Measurements from ENCODE around the gene YIPF3.
"Not testable (repeated sequence)": the region's sequence is repeated elsewhere in the genome, so short reads cannot be mapped to it uniquely, and the experiment has no call there.

Gene YIPF3

DNA sequence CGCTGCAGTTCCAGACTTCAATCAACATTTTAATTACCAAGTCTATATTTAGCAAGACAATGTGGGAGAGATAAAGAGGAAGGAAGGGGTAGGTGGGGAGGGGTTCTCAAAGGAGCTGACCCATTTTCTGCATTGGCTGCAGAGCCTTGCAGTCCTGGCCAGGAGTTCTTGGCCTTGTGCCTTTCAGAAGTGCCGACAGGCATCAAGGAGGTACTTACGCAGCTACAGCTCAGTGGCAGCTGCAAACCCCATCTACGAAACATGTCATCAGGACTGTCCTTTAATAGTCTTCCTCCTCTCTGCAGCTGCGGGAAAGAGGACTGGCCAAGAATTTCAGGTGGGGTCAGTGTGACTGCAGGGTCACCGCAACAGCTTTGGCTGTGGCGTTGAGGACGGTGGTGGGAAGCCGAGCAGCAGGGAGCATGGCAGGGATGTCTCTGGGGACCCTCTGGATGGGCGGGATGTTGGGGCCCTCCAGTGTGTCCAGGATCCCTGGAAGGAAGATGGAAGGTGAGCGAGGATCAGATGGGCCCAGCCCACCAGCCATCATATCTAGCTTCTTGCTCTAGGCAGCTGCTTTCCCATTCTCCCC, 4.8 kb downstream of the YIPF3 start:
- DNase-seq (ENCODE audit: low read depth, low spot score): no peak
- H3K4me3 ChIP-seq (ENCODE audit: low read length): no peak overlapping the region

DNA sequence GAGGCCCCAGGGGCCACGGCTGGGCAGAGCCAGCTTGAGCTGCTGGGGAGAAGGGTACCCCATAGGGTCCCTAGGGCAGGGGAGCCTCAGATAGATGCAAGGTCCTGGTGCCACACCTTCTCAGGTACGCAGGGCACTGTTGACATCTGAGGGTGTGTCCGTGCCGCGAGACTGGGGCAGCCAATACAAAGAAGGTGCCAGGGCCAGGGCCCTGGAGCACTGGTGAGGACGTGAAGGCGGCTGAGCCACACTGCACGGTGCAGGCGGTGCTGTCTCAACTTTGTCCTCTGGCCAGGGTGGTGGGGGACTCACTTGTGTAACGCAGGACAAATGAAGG, 5.9 kb downstream of the YIPF3 start:
- DNase-seq (ENCODE audit: low read depth, low spot score): no peak
- H3K4me3 ChIP-seq (ENCODE audit: low read length): no peak overlapping the region

DNA sequence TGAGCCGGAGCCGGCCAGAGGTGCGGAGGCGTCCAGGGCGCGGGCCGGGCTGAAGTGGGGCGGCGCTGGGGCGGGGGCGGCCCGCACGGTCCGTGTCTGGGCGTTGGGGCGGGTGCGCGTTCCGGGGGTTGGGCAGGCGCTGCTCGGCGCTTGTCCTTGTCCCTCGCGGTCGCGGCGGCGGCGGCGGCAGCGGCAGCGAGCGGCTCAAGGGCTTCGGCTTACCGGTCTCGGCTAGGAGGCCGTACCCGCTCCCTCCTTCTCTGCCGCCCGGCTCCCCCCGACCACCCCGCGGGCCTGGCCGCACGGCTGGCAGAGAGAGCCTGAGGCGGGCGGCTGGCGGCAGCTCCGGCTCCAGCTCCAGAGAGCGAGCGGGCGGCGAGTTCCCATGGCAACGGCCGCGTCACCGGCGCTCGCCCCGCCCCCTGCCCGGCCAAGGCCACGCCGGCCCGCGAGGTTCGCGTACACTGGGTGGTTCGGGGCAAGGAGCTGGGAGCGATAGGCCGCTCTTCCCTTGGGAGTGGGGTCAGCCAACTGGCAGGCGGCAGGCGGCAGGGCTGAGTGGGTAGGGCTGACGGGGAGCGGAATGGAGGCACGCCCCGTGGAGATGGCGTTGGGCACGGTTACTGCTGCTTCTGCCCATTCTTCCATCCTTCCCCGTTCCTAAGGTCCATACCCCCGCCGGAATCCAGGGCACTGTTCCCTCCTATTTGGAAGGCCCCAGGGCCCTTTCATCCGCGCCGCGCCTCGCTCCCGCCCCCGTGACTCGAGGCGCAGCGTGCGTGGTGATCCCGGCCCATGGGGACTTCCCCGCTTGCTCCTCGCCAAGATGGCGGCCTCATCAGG, 6.5 kb downstream of the YIPF3 start, which contains the start of gene LRRC73:
LRRC73 (minus strand) TSS at position 363 of the 843 bp plus-strand sequence. CDS start 561 bp downstream, outside the sequence.
- no peak for DNase-seq (ENCODE audit: low read depth, low spot score)
- no peak within 1 kb of the TSS for H3K4me3 ChIP-seq (ENCODE audit: low read length)

DNA sequence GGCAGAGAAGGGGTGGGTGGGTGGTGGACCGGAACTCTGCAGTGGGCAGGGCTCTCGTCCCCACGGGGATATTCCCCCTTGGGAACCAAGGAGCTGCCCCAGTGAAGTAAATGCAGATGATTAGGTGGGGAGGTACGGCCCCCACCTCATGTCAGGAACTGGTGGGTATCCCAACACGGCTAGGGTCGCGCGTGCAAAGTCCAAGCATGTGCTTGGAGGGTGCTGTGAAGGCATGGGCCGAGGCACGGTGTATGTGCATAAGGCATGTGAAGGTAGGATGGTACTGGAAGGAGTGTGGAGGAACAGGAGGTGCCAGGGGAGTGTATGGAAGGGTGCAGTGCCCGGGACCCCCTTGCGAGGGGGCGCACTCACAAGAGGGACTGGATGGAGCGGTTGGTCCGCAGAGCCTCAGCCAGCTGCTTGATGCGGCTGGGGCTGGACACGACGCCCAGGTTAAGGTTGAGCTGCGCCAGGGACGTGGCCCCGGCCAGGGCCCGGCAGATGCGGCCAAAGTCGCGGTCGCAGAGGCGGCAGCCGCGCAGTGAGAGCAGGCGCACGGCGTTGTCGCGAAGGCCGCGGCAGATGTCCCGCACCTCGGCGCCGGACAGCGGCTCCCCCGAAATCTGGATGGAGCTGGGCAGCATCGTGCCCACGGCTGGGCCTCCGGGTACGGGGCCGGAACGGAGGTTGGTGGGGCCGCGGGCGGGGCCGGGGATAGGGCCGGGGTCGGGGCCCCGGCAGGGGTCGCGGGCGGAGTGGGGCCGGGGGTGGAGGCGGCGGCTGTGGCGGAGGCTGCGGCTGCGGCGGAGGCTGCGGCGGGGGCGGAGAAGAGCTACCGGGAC, 7.4 kb downstream of the YIPF3 start:
- DNase-seq (ENCODE audit: low read depth, low spot score): no peak
- H3K4me3 ChIP-seq (ENCODE audit: low read length): no peak overlapping the region

DNA sequence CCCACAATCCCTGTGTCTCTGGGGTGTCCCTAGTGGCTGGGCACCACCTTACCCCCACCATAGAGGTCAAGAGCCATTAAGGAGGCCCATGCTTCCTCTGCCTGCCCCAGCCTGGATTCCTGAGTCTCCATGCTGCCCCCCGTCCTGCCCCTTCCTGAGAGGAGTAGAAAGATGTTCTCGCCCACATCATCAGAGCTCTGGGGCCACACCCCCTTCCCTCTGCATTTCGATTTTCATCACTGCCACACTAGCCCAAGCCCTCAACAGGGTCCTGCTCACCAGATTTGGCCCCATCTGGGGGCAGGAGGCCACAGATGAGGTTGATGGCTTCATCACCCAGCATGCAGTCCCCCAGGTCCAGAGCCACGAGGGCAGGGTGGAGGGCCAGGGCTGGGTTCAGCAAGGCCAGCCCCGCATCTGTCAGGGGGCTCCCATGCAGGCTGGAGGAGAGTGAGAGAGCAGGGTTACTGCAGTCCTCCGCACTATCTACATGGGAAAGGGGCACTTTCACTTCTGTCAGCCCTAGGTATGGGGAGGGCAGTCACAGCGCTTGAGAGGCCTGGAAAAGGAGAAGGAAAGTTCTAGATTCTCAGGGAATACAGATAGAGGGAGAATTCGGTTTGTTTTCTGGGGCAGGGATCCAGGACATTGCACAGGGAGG, 8.1 kb downstream of the YIPF3 start:
- no peak for DNase-seq (ENCODE audit: low read depth, low spot score)

DNA sequence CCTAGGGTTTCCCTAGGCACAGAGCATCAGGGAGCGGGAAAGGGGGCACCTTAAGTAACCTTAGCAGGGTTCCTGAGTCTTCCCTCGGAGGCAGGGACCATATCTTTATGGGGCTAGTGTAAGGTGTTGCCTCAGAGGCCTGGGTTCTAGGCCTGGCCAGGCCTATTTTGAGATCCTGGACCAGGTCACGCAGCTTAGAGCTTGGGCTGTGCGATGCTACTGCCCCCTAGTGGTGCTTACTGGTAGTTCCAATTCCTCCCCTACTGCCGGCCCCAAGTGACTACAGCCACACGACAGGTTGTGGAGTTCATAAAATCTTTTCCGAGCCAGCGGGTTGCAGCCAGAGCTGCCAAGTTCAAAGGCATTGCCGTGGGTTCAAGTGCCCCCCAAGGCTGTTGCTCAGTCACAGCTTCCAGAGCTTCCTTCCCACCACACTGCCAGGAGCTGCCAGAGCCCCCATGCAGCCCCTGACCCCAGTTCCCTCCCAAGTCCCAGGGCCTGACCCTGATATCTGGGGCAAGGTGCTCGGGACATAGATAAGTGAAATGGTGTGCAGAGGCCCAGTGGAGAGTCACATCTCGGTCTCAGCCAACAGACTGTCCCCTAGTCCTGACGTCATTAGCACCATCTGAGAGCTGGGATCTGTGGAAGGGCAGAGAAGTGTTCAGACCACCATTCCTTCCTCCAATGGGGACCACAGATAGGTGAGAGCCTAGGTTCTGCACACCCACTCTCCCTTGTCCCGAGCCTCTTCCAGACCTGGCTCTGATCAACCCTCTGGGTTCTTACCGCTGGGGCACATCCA, 9.9 kb downstream of the YIPF3 start:
- H3K4me3 ChIP-seq (ENCODE audit: low read length): no peak overlapping the region
- peak; percentile 73 for DNase-seq (ENCODE audit: low read depth, low spot score)

More for the DNA sequence above, 8.1 kb downstream of the YIPF3 start:
- H3K4me3 ChIP-seq (ENCODE audit: low read length): no peak overlapping the region

DNA sequence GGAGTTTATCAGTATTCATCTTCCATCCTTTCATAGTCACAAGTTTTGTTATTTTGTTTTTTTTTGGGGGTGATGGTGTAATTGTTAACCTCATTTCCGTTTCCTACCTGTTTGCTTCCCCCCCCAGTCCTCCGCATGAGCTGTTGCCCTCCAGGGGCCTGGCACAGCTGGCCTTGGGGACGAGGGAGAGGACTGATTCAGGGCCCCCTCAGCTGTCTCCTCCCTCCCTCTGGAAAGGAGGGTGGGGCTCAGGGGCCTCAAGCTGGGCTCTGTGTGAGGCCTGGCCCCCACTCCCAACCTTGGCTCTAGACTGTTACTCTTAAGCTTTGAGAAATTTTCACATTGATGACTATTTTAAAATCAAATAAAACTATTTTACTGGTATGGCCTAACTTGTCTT, 10.6 kb downstream of the YIPF3 start:
- no peak overlapping the region for H3K4me3 ChIP-seq (ENCODE audit: low read length)
- no peak for DNase-seq (ENCODE audit: low read depth, low spot score)

DNA sequence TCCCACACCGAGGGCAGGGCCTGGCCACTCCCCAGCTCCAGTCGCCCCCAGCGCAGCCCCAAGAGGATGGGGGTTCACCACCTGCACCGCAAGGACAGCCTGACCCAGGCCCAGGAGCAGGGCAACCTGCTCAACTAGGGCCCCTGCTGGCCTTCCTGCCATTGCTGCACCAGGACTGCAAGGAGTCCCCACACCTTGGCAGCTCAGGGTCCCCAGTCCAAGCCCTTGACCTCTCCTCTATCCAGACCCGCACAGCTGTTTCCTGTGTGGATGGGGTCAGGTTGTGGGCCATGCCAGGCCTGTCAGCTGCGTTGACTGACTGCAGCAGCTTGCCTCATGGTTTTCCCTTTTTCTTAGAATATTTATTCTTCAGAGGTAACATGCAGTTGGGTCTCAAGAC, 11.0 kb downstream of the YIPF3 start:
- no peak for DNase-seq (ENCODE audit: low read depth, low spot score)

DNA sequence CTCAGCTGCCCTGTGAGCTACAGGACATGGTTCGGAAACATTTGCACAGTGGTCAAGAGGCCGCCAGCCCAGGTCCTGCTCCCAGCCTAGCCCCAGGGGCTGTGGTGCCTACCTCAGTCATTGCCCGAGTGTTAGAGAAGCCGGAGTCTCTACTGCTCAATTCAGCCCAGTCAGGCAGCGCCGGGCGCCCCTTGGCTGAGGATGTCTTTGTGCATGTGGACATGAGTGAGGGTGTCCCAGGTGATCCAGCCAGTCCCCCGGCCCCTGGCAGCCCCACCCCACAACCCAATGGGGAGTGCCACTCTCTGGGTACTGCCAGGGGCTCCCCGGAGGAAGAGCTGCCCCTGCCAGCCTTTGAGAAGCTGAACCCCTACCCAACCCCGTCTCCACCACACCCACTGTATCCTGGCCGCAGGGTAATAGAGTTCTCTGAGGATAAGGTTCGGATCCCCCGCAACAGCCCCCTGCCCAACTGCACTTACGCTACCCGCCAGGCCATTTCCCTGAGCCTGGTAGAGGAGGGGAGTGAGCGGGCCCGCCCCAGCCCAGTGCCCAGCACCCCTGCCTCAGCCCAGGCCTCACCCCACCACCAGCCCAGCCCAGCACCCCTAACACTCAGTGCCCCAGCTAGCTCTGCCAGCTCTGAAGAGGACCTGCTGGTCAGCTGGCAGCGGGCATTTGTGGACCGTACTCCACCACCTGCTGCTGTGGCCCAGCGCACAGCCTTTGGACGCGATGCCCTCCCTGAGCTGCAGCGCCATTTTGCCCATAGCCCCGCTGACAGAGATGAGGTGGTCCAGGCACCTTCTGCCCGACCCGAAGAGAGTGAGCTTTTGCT, 11.8 kb downstream of the YIPF3 start:
- H3K4me3 ChIP-seq (ENCODE audit: low read length): no peak overlapping the region
- no peak for DNase-seq (ENCODE audit: low read depth, low spot score)

More for the DNA sequence above, 11.0 kb downstream of the YIPF3 start:
- no peak overlapping the region for H3K4me3 ChIP-seq (ENCODE audit: low read length)

DNA sequence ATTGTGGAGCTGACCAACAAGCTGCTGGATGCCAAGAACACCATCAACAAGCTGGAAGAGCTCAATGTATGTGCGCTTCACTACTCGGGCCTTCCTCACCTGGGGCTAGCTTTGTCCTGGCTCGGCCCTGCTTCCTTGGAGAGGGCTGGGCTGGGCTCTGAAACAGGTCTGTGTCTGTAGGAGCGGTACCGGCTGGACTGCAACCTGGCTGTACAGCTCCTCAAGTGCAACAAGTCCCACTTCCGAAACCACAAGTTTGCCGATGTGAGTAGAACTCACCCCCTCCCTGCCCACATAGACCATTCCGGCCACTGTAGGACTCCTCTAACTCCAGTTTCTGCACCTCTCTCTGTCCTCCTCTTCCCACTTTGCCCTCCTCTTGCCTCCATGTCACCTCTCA, 13.3 kb downstream of the YIPF3 start:
- no peak overlapping the region for H3K4me3 ChIP-seq (ENCODE audit: low read length)

DNA sequence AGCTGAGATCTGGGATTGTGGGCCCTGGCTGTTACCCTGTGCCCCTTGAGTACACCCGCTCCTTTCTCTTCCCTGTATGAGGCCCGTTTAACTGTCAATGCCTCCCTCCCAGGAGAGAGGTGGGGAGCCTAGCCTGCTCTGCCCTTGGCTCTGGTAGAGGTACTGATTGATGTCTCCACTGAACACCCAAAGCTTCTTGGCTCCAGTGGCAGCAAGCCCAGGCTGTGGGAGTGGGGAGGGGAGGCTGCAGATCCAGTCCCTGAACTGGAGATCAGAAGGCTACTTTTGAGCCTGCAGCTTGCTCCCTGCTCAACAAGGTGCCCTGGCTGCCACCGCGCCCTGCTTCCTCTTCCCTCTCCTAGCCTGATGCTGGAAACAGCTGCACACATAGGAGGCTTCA, 14.1 kb downstream of the YIPF3 start:
- H3K4me3 ChIP-seq (ENCODE audit: low read length): no peak overlapping the region
- no peak for DNase-seq (ENCODE audit: low read depth, low spot score)

More for the DNA sequence above, 13.3 kb downstream of the YIPF3 start:
- no peak for DNase-seq (ENCODE audit: low read depth, low spot score)

DNA sequence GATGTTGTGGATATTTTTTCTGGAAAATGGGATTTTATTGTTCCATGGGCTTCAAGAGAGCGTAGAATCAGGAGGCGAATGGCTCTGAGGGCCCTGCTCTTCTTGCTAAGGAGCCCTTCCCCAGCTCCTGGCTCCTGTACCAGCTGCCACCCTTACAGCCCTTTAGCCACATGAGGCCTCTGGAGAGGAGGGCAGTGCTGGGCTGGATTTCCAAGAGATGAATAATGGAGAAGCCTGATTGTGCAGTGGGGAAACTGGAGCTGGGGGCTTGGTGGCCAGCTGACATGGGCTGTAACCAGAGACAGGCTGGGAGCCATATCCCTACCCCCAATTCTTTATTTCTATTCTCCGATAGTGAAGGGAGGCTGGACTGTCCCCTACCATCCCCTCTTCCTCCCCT, 15.8 kb downstream of the YIPF3 start:
- DNase-seq (ENCODE audit: low read depth, low spot score): no peak
- H3K4me3 ChIP-seq (ENCODE audit: low read length): no peak overlapping the region

DNA sequence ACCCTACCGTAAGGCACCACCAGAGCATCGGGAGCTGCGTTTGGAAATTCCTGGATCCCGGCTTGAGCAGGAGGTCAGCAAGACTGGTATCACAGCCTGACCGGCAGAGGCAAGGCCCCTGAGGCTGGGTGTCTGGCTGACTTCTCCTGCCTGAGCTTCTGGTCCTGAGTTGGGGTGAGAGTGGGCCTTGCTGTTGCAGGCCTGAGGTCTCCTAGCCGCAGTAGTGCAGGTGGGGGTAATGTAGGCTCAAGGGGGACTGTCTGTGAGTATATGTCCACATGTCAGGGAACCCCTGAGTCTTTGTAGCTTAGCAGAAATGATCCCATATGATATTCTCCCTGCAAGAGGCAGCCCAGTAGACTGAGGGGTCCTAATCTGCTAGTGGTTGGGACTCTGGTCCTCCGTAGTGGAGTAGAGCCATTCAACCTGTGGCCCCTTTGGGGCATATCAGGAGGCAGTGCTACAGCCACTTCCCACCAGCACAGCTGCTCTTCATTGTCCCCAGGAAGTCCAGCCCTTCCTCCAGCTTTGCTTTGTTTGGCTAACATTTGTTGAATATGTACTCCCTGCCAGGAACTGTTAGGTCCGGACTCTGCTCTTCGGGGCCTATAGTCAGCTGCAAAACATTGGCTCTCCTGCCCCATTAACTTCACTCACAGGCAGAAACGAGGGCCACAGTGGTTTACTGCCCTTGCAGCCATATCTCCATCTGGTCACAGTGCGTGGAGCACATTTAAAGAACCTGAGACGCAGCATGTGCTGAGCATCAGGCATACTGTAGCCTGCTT, 17.5 kb downstream of the YIPF3 start:
- H3K4me3 ChIP-seq (ENCODE audit: low read length): no peak overlapping the region
- DNase-seq (ENCODE audit: low read depth, low spot score): no peak

DNA sequence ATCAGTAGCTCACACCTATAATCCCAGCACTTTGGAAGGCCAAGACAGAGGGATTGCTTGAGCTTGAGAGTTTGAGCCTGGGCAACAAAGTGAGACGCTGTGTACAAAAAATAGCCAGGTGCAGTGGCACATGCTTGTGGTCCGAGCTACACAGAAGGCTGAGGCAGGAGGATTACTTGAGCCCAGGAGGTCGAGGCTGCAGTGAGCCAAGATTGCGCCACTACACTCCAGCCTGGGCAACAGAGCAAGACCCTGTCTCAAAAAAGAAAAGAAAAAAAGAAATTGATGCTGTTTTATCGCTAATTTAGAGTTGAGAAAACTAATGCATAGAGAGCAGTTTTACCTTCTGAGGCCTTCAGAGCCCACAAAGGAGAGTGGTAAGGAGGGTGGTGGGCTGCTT, 18.4 kb downstream of the YIPF3 start:
- not testable (repeated sequence) for DNase-seq (ENCODE audit: low read depth, low spot score); H3K4me3 ChIP-seq (ENCODE audit: low read length)

DNA sequence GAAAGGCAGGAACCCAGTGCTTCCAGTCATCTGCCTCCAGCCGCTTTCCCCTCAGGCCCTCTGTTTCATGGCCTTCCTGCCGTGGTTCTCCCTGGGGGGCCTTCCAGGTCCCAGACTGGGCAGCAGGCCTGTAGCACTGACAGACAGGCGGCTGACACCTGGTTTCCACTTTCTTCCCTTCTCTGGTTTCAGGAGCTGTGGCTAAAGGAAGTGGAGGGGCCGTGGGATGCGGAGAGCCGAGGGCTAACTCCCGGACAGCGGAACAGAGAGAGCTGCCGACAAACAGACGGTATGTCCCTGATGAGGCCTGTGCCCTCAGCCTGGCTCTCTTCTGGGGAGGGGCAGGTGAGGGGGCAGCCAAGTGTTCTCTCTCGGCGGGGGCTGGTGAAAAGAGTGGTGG, 19.0 kb downstream of the YIPF3 start:
- no peak overlapping the region for H3K4me3 ChIP-seq (ENCODE audit: low read length)
- no peak for DNase-seq (ENCODE audit: low read depth, low spot score)

DNA sequence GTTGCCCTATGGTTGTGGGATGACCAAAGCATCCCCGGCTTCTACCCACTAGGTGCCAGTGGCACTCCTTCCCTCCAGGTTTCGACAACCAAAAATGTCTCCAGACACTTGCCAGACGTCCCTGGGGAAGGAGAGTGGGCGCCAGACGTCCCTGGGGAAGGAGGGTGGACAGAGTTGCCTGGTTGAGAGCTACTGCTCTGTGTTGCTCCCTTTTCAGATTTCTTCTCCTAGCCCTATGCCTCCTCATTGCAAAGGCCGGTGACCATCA, 19.7 kb downstream of the YIPF3 start:
- H3K4me3 ChIP-seq (ENCODE audit: low read length): no peak overlapping the region
- DNase-seq (ENCODE audit: low read depth, low spot score): no peak

DNA sequence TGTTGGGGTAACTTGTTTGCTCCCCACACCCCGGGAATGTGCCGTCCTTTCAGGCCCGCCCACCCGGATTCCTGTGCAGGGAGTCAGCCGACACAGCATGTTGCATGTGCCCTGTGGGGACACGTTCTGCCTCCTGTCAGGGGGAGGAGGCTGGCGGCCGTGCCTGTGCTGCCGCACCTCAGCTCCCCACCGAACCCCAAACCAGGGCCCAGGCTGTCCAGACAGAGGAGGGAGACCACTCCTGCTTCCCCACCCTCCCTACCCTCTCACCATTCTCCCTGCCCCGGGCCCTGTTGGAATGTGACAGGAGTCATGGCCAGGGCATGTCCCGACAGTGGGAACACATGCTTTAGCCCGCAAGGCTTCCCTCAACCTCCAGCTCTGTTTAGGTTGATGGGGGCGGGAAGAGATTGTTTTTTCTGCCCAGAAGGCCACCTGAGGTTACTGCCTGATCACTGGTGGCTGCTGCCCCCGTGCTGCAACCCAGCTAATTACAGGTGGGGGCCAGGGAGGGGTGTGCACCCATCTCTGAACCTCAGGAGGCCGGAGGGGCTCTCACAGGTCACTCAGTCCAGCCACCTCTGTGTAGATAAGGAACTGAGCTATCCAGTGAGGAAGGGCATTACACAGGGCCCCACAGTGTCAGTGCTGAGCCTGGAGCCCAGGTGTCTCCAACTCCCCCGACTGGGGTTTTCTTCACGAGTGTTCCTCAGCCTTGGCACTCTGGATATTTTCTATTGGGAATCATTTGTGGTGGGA, 20.2 kb downstream of the YIPF3 start:
- no peak for DNase-seq (ENCODE audit: low read depth, low spot score)
- no peak overlapping the region for H3K4me3 ChIP-seq (ENCODE audit: low read length)

Data from Jurkat, Clone E6-1 (cell line).